Neuronal stem cell (in vitro differentiated cells): ENCODE measurements around the gene AGO3. TPM values are rescaled to one million over a fixed set of nuclear protein-coding genes. Genes with fewer than 3 reads are reported as not detected.

Experiments used
- DNase-seq: peaks from one replicate; pipeline ENCODE4 v3.0.0-alpha.2; 2013; ENCODE audit warnings: low spot score
- H2AFZ ChIP-seq: one replicate; pipeline ENCODE4 v1.6.1; 2013; ENCODE audit warnings: mild to moderate bottlenecking, low read length, inconsistent platforms
- H2AK5ac ChIP-seq: 2 replicates; pipeline ENCODE4 v1.6.1; 2013; ENCODE audit warnings: low read depth, mild to moderate bottlenecking, inconsistent platforms, low read length, moderate library complexity, mixed read lengths
- H2BK120ac ChIP-seq: 2 replicates; pipeline ENCODE4 v1.6.1; 2013; ENCODE audit warnings: low read depth, mild to moderate bottlenecking, inconsistent platforms, low read length, moderate library complexity, mixed read lengths
- H2BK12ac ChIP-seq: one replicate; pipeline ENCODE4 v1.6.1; 2013; ENCODE audit warnings: low read length, inconsistent platforms
- H2BK15ac ChIP-seq: 2 replicates; pipeline ENCODE4 v1.6.1; 2013; ENCODE audit warnings: mild to moderate bottlenecking, low read length, inconsistent platforms, mixed read lengths
- H2BK5ac ChIP-seq: one replicate; pipeline ENCODE4 v1.6.1; 2013; ENCODE audit warnings: inconsistent platforms, mild to moderate bottlenecking, low read length, moderate library complexity
- H3K14ac ChIP-seq: one replicate; pipeline ENCODE4 v1.6.1; 2013; ENCODE audit warnings: low read length, inconsistent platforms
- H3K18ac ChIP-seq: 2 replicates; pipeline ENCODE4 v1.6.1; 2013; ENCODE audit warnings: low read length, inconsistent platforms
- H3K23ac ChIP-seq: 2 replicates; pipeline ENCODE4 v1.6.1; 2013; ENCODE audit warnings: low read depth, mild to moderate bottlenecking, mixed read lengths, low read length, inconsistent platforms; ENCODE audit not compliant: poor library complexity
- H3K27ac ChIP-seq: replicated peaks from 3 replicates; pipeline ENCODE4 v1.5.1; 2013; ENCODE audit warnings: low read length, inconsistent platforms
- H3K27me3 ChIP-seq, 3 experiments: 2 replicates each; pipeline ENCODE4 v1.6.1; 2013; ENCODE audit warnings: low read length in 3 of 3, mild to moderate bottlenecking in 2 of 3, inconsistent platforms in 1 of 3, low read depth in 1 of 3, mixed read lengths in 1 of 3, moderate library complexity in 1 of 3; ENCODE audit not compliant: control insufficient read depth in 3 of 3, insufficient read depth in 3 of 3
- H3K36me3 ChIP-seq, 2 donors: replicated peaks in 1 of 2; 2 replicates each; pipeline ENCODE4 v1.6.1; 2013; ENCODE audit warnings: low read length in 2 of 2; ENCODE audit not compliant: control insufficient read depth in 2 of 2, insufficient read depth in 2 of 2
- H3K4ac ChIP-seq: 2 replicates; pipeline ENCODE4 v1.6.1; 2013; ENCODE audit warnings: inconsistent platforms, mild to moderate bottlenecking, low read length, moderate library complexity
- H3K4me1 ChIP-seq, 2 donors: 1 replicate in 1 of 2; 2 replicates in 1 of 2; pipeline ENCODE4 v1.6.1; 2013; ENCODE audit warnings: low read length in 2 of 2, low read depth in 1 of 2; ENCODE audit not compliant: control insufficient read depth in 2 of 2, insufficient read depth in 1 of 2
- H3K4me2 ChIP-seq: one replicate; pipeline ENCODE4 v1.6.1; 2013; ENCODE audit warnings: mild to moderate bottlenecking, low read length, inconsistent platforms; ENCODE audit not compliant: insufficient read depth, poor library complexity, severe bottlenecking
- H3K4me3 ChIP-seq, 2 donors: 2 replicates each; pipeline ENCODE4 v1.5.1; 2013; ENCODE audit warnings: low read length in 2 of 2, mild to moderate bottlenecking in 2 of 2, inconsistent platforms in 1 of 2, moderate library complexity in 1 of 2
- H3K79me1 ChIP-seq: one replicate; pipeline ENCODE4 v1.6.1; 2013; ENCODE audit warnings: low read depth, mild to moderate bottlenecking, inconsistent platforms, low read length, moderate library complexity
- H3K9ac ChIP-seq: one replicate; pipeline ENCODE4 v1.6.1; 2013; ENCODE audit warnings: mild to moderate bottlenecking, low read depth, low read length, inconsistent platforms; ENCODE audit not compliant: poor library complexity
- H3K9me3 ChIP-seq, 2 donors: replicated peaks in 1 of 2; 2 replicates each; pipeline versions ENCODE3 to v1.6.1; 2013; ENCODE audit warnings: low read length in 2 of 2, mild to moderate bottlenecking in 2 of 2, inconsistent platforms in 1 of 2, low read depth in 1 of 2, mixed read lengths in 1 of 2, moderate library complexity in 1 of 2; ENCODE audit not compliant: control insufficient read depth in 2 of 2, insufficient read depth in 1 of 2
- H4K8ac ChIP-seq: one replicate; pipeline ENCODE4 v1.6.1; 2013; ENCODE audit warnings: low read depth, mild to moderate bottlenecking, inconsistent platforms, low read length, moderate library complexity
- H4K91ac ChIP-seq: one replicate; pipeline ENCODE4 v1.6.1; 2013; ENCODE audit warnings: low read length, low read depth, mild to moderate bottlenecking, inconsistent platforms; ENCODE audit not compliant: poor library complexity
- WGBS, 2 donors: extraction: QIAGEN DNeasy Blood & Tissue Kit; methylation state at CpG; one replicate each; pipeline ENCODE4 v1.1.7; 2013; ENCODE audit warnings: missing lambda C conversion rate in 2 of 2, mixed read lengths in 1 of 2; ENCODE audit not compliant: insufficient read length in 2 of 2, insufficient replicate concordance in 1 of 2; ENCODE audit errors: extremely low coverage in 2 of 2; 5-methylcytosine and 5-hydroxymethylcytosine counted together
- polyA plus RNA-seq, 2 experiments: library from polyadenylated mRNA; stranded (reverse); fragments of 200-250 nt; gene quantifications; one replicate each; pipeline ENCODE4 v1.2.3, GENCODE V29; 2013

AGO3 gene
- polyA plus RNA-seq (2013, experiment 1 of 2), result 7.3 TPM
- 7.8 TPM for polyA plus RNA-seq (2013, experiment 2 of 2)

DNA sequence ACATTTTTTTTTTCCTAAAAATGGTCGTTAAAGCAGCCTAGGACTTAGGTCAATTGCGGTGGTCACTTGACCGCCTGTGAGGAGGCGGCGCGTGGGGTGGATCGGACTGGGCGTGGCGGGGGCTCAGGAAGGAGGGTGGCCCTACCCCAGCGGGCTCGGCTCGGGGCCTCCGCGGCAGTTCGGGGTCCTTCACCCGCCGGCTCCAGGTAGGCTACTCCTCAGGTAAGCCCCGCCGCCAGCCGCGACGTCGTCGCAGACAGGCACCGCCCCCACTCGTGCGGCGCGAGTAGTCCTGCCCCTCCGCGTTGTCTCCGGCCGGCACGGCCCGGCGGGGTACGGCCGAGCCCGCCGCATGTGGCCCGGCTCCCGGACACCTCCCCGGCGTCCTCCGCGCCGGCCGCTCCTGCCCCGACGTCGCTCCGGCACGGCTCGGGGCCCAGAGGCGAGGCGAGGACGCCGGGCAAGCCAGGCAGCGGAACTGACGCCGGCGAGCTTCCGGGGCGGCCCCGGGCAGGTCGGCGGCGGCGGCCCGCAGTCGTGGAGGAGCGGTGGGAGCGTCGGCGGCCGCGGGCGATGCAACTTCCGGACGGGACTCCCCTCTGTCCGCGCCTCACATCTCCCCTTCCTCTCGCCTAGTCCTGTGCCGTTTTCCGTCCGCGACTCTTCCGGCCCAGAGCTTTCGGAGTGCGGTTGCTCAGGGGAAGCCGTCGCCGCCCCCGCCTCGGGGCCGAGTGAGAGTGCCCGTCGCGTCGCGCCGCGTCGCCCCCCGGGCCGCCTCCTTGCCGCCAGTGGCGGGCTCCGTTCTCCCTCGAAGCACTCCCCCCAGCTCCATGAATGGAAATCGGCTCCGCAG is at the start of gene AGO3:
AGO3 (plus strand) TSS at position 513 of the 853 bp plus-strand sequence; CDS start at position 835, 322 bp downstream.
- H3K23ac ChIP-seq, result peak within 1 kb of the TSS; percentile 99
- no CpG with 5 or more reads among the region's 112 CpGs for whole genome bisulfite sequencing, 2 donors
- H3K4me2 ChIP-seq, result peak within 1 kb of the TSS; percentile 69
- peak within 1 kb of the TSS; percentile 92 for H4K8ac ChIP-seq
- H3K4me1 ChIP-seq, result peaks cover 2 to 21% of the 10 kb centered on the region in 2 donors
- H3K4me3 ChIP-seq, result peak within 1 kb of the TSS; percentile 68 to 94
- H2BK5ac ChIP-seq, result peak within 1 kb of the TSS; percentile 84
- no peak within 1 kb of the TSS for H2AK5ac ChIP-seq
- no peaks in the 10 kb centered on the region for H3K27me3 ChIP-seq
- peak within 1 kb of the TSS; percentile 97 for H3K14ac ChIP-seq
- H3K9ac ChIP-seq, result peak within 1 kb of the TSS; percentile 97
- no peaks in the 10 kb centered on the region for H3K79me1 ChIP-seq
- peaks cover 0 to 7% of the 10 kb centered on the region in 2 donors for H3K36me3 ChIP-seq
- peak within 1 kb of the TSS; percentile 87 for H2BK120ac ChIP-seq
- H3K9me3 ChIP-seq, result no peaks in the 10 kb centered on the region
- peak within 1 kb of the TSS; percentile 96 for H2AFZ ChIP-seq
- peak within 1 kb of the TSS; percentile 89 for H3K27ac ChIP-seq
- no peak within 1 kb of the TSS for H3K4ac ChIP-seq
- H3K18ac ChIP-seq, result peak within 1 kb of the TSS; percentile 99
- DNase-seq, result peak; percentile 70
- no peak within 1 kb of the TSS for H2BK12ac ChIP-seq
- peak within 1 kb of the TSS; percentile 78 for H2BK15ac ChIP-seq
- no peak within 1 kb of the TSS for H4K91ac ChIP-seq

GRCh38 chr1:35881850-35882273 is 49.0 kb upstream of the AGO3 start:
- H2BK5ac ChIP-seq, result no peak overlapping the region
- H2BK15ac ChIP-seq, result no peak overlapping the region
- H2BK120ac ChIP-seq, result no peak overlapping the region
- no peak overlapping the region for H3K4me2 ChIP-seq
- WGBS, 2 donors, result no CpG with 5 or more reads among the region's 4 CpGs
- no peak overlapping the region for H2AFZ ChIP-seq
- H4K8ac ChIP-seq, result no peak overlapping the region
- no peaks in the 10 kb centered on the region for H3K36me3 ChIP-seq
- peaks cover 17 to 26% of the 10 kb centered on the region in 2 donors for H3K4me1 ChIP-seq
- H3K27me3 ChIP-seq, result no peaks in the 10 kb centered on the region
- no peaks in the 10 kb centered on the region for H3K9me3 ChIP-seq
- H3K79me1 ChIP-seq, result peaks cover 6% of the 10 kb centered on the region
- no peak overlapping the region for H3K4ac ChIP-seq
- no peak overlapping the region for H3K18ac ChIP-seq
- H3K4me3 ChIP-seq, result no peak overlapping the region
- H3K9ac ChIP-seq, result no peak overlapping the region
- no peak overlapping the region for H2BK12ac ChIP-seq
- H3K14ac ChIP-seq, result no peak overlapping the region
- no peak for DNase-seq
- H2AK5ac ChIP-seq, result no peak overlapping the region
- no peak overlapping the region for H4K91ac ChIP-seq
- no peak overlapping the region for H3K27ac ChIP-seq
- H3K23ac ChIP-seq, result no peak overlapping the region

DNA sequence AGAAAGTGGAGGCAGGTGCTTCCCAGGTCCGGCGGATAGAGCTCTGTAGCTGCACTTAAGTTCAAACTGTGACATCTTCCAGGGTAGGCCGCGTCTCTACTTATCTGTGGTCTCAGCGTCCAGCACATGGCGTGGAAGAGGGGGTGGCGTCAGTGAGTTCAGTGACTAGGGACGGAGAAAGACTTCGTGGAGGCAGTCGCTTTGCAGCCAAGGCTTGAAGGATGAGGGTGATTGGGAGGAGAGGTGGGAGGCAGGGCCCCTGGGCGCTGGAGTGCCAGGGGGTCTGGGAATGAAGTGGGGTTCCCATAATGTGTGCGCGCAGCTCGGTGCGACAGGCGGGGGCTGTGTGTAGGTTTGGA is 48.3 kb upstream of the AGO3 start:
- no peak overlapping the region for H2BK5ac ChIP-seq
- H4K8ac ChIP-seq, result no peak overlapping the region
- no peak overlapping the region for H3K27ac ChIP-seq
- peak overlapping the region; percentile 77 for H2BK15ac ChIP-seq
- H3K18ac ChIP-seq, result no peak overlapping the region
- H3K23ac ChIP-seq, result peak overlapping the region; percentile 90
- H2AFZ ChIP-seq, result peak overlapping the region; percentile 84
- no peak overlapping the region for H3K14ac ChIP-seq
- peak overlapping the region; percentile 35 for H3K4me2 ChIP-seq
- peak overlapping the region; percentile 32 for H2AK5ac ChIP-seq
- no peak for DNase-seq
- H3K27me3 ChIP-seq, result no peaks in the 10 kb centered on the region
- H3K4ac ChIP-seq, result no peak overlapping the region
- H3K9me3 ChIP-seq, result no peaks in the 10 kb centered on the region
- H4K91ac ChIP-seq, result peak overlapping the region; percentile 45
- no peaks in the 10 kb centered on the region for H3K36me3 ChIP-seq
- H3K4me1 ChIP-seq, result peaks cover 24 to 34% of the 10 kb centered on the region in 2 donors
- H3K9ac ChIP-seq, result no peak overlapping the region
- no peak overlapping the region for H2BK12ac ChIP-seq
- peaks cover 6% of the 10 kb centered on the region for H3K79me1 ChIP-seq
- H2BK120ac ChIP-seq, result no peak overlapping the region
- WGBS, 2 donors, result no CpG with 5 or more reads among the region's 16 CpGs
- peak overlapping the region; percentile 27 to 95 for H3K4me3 ChIP-seq

DNA sequence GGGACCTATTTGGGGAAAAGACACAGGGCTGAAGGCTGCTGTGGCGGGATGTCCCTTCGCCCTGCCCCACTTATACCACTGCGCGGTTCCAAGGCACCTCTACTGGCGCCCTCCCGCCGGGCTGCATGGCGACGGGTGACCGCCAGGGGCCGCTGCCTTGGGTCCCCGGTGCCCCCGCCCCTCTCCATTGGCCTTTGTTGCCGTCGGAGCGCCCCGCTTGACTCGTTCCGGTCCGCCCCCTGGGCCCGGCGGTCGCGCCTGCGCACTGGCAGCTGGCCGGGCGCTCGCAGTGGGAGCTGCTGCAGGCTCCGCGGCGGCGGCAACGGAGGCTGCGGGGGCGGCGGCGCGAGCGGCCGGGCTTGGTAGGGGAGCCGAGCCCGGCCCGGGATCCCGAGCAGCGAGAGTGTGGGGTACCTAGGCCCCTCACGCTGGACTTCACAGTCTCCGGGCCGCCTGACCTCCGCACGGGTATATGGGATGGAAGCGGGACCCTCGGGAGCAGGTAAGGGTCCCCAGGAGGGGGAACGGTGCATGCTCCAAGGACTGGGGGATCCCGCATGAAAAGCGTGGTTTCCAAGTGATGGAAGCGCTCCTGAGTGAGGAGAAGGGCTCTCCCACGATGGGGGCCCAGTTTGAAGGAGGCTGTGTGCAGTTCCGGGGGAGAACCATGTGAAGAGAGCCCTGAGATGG is 47.8 kb upstream of the AGO3 start, which contains the start of gene AGO1:
AGO1 (plus strand) TSS at position 265 of the 690 bp plus-strand sequence; CDS start at position 478, 213 bp downstream.
- Histone ChIP-seq H3K4me2 (peak within 1 kb of the TSS; percentile 81), H3K4ac (peak within 1 kb of the TSS; percentile 2), H2AK5ac (peak within 1 kb of the TSS; percentile 32), H2BK5ac (peak within 1 kb of the TSS; percentile 69), H3K9me3 (no peaks in the 10 kb centered on the region), H3K79me1 (peaks cover 6% of the 10 kb centered on the region), H3K14ac (no peak within 1 kb of the TSS), H2AFZ (peak within 1 kb of the TSS; percentile 84), H2BK120ac (no peak within 1 kb of the TSS), H4K8ac (no peak within 1 kb of the TSS), H3K18ac (peak within 1 kb of the TSS; percentile 98), H3K4me1 (peaks cover 28 to 37% of the 10 kb centered on the region in 2 donors), H3K27ac (peak within 1 kb of the TSS; percentile 54), H3K4me3 (peak within 1 kb of the TSS; percentile 95 to 98), H3K36me3 (peaks cover 0 to under 1% of the 10 kb centered on the region in 2 donors), H3K23ac (peak within 1 kb of the TSS; percentile 90), H4K91ac (peak within 1 kb of the TSS; percentile 45), H3K27me3 (no peaks in the 10 kb centered on the region), H2BK12ac (no peak within 1 kb of the TSS), H2BK15ac (peak within 1 kb of the TSS; percentile 77), H3K9ac (peak within 1 kb of the TSS; percentile 93)
- peak; percentile 92 for DNase-seq
- WGBS, 2 donors, result no CpG with 5 or more reads among the region's 58 CpGs
